Activated T-cell treated with anti-CD3 and anti-CD28 coated beads for 4 hours (primary cell): ENCODE data around the gene OSM.
A peak's percentile ranks its signal among the peaks of the same experiment; 100 is the strongest.

Experiments
- DNase-seq: peaks from one replicate; pipeline ENCODE4 v3.0.0-alpha.2; 2020

Gene OSM

GRCh38 chr22:30297276-30297990 is 30.8 kb upstream of the OSM start:
- no peak for DNase-seq

- no peak for DNase-seq
These were observed 30.2 kb upstream of the OSM start for GRCh38 chr22:30296833-30297232.

- DNase-seq = no peak
These were observed 29.7 kb upstream of the OSM start for GRCh38 chr22:30296324-30296723.

GRCh38 chr22:30295576-30295975 is 28.9 kb upstream of the OSM start:
- no peak for DNase-seq

- no peak for DNase-seq
These were observed 28.2 kb upstream of the OSM start for GRCh38 chr22:30294830-30295229.

GRCh38 chr22:30294066-30294465 is 27.4 kb upstream of the OSM start:
- DNase-seq = no peak

- DNase-seq = no peak
These were observed 26.4 kb upstream of the OSM start for GRCh38 chr22:30293026-30293425.

- DNase-seq = no peak
These were observed 25.7 kb upstream of the OSM start for GRCh38 chr22:30292069-30292970.

GRCh38 chr22:30291058-30291892 is 24.6 kb upstream of the OSM start:
- DNase-seq = no peak

- DNase-seq = no peak
These were observed 23.8 kb upstream of the OSM start for GRCh38 chr22:30290342-30291057.

GRCh38 chr22:30289980-30290313 is 23.3 kb upstream of the OSM start:
- no peak for DNase-seq

GRCh38 chr22:30289141-30289979 is 22.7 kb upstream of the OSM start, which contains the start of gene CASTOR1:
TSS of gene CASTOR1 (minus strand) at chr22:30289505. CDS start at chr22:30289497, 8 bp downstream.
- peak; percentile 85 for DNase-seq

- DNase-seq = no peak
These were observed 21.9 kb upstream of the OSM start for GRCh38 chr22:30288419-30289140.

- peak; percentile 90 for DNase-seq
These were observed 21.2 kb upstream of the OSM start for GRCh38 chr22:30287648-30288418.

- DNase-seq = peak; percentile 87
These were observed 20.4 kb upstream of the OSM start for GRCh38 chr22:30286813-30287647.

- DNase-seq = no peak
These were observed 19.7 kb upstream of the OSM start for GRCh38 chr22:30286331-30286730.

GRCh38 chr22:30285846-30286200 is 19.2 kb upstream of the OSM start:
- DNase-seq = no peak

GRCh38 chr22:30285176-30285845 is 18.7 kb upstream of the OSM start:
- DNase-seq = no peak

- DNase-seq = no peak
These were observed 18.0 kb upstream of the OSM start for GRCh38 chr22:30284666-30285065.
